ENCODE measurements around the gene BHLHE41. TPM values are rescaled to one million over a fixed set of nuclear protein-coding genes. Genes with fewer than 3 reads are reported as not detected.

BHLHE41 gene
- total and polyA plus RNA-seq, 2 of the 8 experiments (the other 6 are each of a cell fraction or from before 2014, with no cell fraction given) = 1.1 to 3.4 TPM

- no peak overlapping the region for H2BK20ac ChIP-seq (ENCODE audit: low read length)
- H3K4me2 ChIP-seq (ENCODE audit: insufficient read depth in 1 of 2, low read depth in 2 of 2, low read length in 2 of 2) = no peak overlapping the region
- no peak overlapping the region for H4K5ac ChIP-seq (ENCODE audit: insufficient read length, low read depth, low read length)
- ChIA-PET POLR2A (ENCODE audit: partially characterized antibody) (interaction anchor here (1.1 kb wide), 1 partner anchor 11 kb away, joined by 4 read pairs; no protein-coding TSS in a partner anchor), CTCF (ENCODE audit: partially characterized antibody) (interaction anchor here (1.2 kb wide), 1 partner anchor 90 kb away, joined by 3 read pairs; no protein-coding TSS in a partner anchor)
- H4K20me1 ChIP-seq (replicated peaks in 1 of 2; ENCODE audit: control insufficient read depth in 1 of 2, insufficient read depth in 2 of 2, low read length in 2 of 2) = no peaks in the 10 kb centered on the region
- H3K18ac ChIP-seq (ENCODE audit: extremely low read depth, low read length) = no peak overlapping the region
- peaks cover 15 to 29% (median 24%) of the 10 kb centered on the region in 4 experiments for H3K27me3 ChIP-seq (replicated peaks in 1 of 4; ENCODE audit: control insufficient read depth in 3 of 4, extremely low read depth in 1 of 4, insufficient read depth in 3 of 4, low read length in 3 of 4)
- no peak overlapping the region for H3K4me3 ChIP-seq (ENCODE audit: extremely low read depth in 1 of 4, insufficient read depth in 2 of 4, low read depth in 3 of 4, low read length in 4 of 4)
- 91% methylated on average over 1 of the region's 1 CpG; no CpG with 5 or more reads in 1 of the 2 experiments for WGBS, 2 experiments (ENCODE audit: extremely low coverage in 1 of 2, insufficient coverage in 1 of 2, insufficient read length in 1 of 2, insufficient replicate concordance in 2 of 2, low coverage in 1 of 2, low lambda C conversion rate in 2 of 2, missing lambda C conversion rate in 1 of 2)
- H3K56ac ChIP-seq (replicated peaks; ENCODE audit: insufficient read length, low read depth, low read length) = no peak overlapping the region
- no peak overlapping the region for H3K23ac ChIP-seq (ENCODE audit: insufficient read length)
- no peak for DNase-seq (ENCODE audit: low read depth in 1 of 2, low spot score in 2 of 2)
- no peaks in the 10 kb centered on the region for H3K23me2 ChIP-seq (ENCODE audit: low read depth, low read length)
- no peaks in the 10 kb centered on the region for H3K79me1 ChIP-seq (ENCODE audit: low read depth, low read length)
- no peak overlapping the region for H2BK15ac ChIP-seq (ENCODE audit: low read length)
- no peaks in the 10 kb centered on the region for H3K36me3 ChIP-seq (ENCODE audit: control insufficient read depth in 2 of 4, insufficient read depth in 4 of 4, low read length in 3 of 4)
- no peak overlapping the region for H3K4ac ChIP-seq (replicated peaks; ENCODE audit: insufficient read length, low read depth, low read length)
- no peak for TF ChIP-seq ZNF274 (IDR thresholded peaks at IDR 0.05; ENCODE audit: borderline replicate concordance, extremely low read depth, low read length)
- TF ChIP-seq YY1 (IDR thresholded peaks at IDR 0.05; ENCODE audit: low read depth, low read length) = no peak
- no peak for TF ChIP-seq GTF2F1 (IDR thresholded peaks at IDR 0.05; ENCODE audit: borderline replicate concordance, low read depth, low read length)
- no peak for TF ChIP-seq KDM5A (IDR thresholded peaks at IDR 0.05; ENCODE audit: low read length)
- no peak for TF ChIP-seq PHF8 (conservative IDR thresholded peaks at IDR 0.05; ENCODE audit: low read depth, low read length)
- no peak for TF ChIP-seq GABPA (IDR thresholded peaks at IDR 0.05; ENCODE audit: borderline replicate concordance, insufficient read depth, low read length)
- TF ChIP-seq NANOG (IDR thresholded peaks at IDR 0.05; ENCODE audit: insufficient read depth, low read depth, low read length, poor library complexity, severe bottlenecking) = no peak
- no peak for TF ChIP-seq TCF12 (IDR thresholded peaks at IDR 0.05; ENCODE audit: low read depth, low read length)
- no peak overlapping the region for H2BK120ac ChIP-seq (replicated peaks; ENCODE audit: low read depth, low read length)
- no peak for FAIRE-seq
- H3K9me3 ChIP-seq (ENCODE audit: insufficient read depth in 2 of 2, low read depth in 1 of 2, low read length in 1 of 2) = no peaks in the 10 kb centered on the region
- H3K4me1 ChIP-seq (replicated peaks in 1 of 4; ENCODE audit: control insufficient read depth in 3 of 4, insufficient read depth in 4 of 4, low read length in 3 of 4) = peaks cover 0 to 4% (median 3%) of the 10 kb centered on the region in 4 experiments; a peak in 4 of 7 replicates
- no peaks in the 10 kb centered on the region for H3K79me2 ChIP-seq (ENCODE audit: control insufficient read depth in 1 of 2, insufficient read depth in 2 of 2, low read length in 2 of 2)
- H2AK5ac ChIP-seq (ENCODE audit: low read depth, low read length) = no peak overlapping the region
- H2AFZ ChIP-seq (ENCODE audit: low read length) = no peak overlapping the region
- no peak overlapping the region for H3K9ac ChIP-seq (replicated peaks in 1 of 4; ENCODE audit: extremely low read depth in 1 of 4, low read depth in 3 of 4, low read length in 3 of 4)
- no peak overlapping the region for H2BK12ac ChIP-seq (ENCODE audit: low read depth, low read length)
- no peak overlapping the region for H2BK5ac ChIP-seq (ENCODE audit: low read depth, low read length)
- H3K27ac ChIP-seq (ENCODE audit: low read depth, low read length) = no peak overlapping the region
- no peak overlapping the region for H3K14ac ChIP-seq (ENCODE audit: insufficient read length)
- H4K8ac ChIP-seq (ENCODE audit: extremely low read depth, insufficient read depth, low read length) = no peak overlapping the region
- H4K91ac ChIP-seq (replicated peaks; ENCODE audit: insufficient read length, low read length) = no peak overlapping the region
Measured at GRCh38 chr12:26131936-26132335, 7.1 kb upstream of the BHLHE41 start.

Measured in H1 (cell line).